NCI-H2029 (cell line): ENCODE results near the gene TRUB1.
"Not testable (repeated sequence)": the region's sequence is repeated elsewhere in the genome, so short reads cannot be mapped to it uniquely, and the experiment has no call there.

Experiments
- DNase-seq: peaks from one replicate; lab custom pipeline; 2025; lab: John Stamatoyannopoulos, UW

The TRUB1 gene

GRCh38 chr10:114937962-114938855, at the start of gene TRUB1:
TSS of gene TRUB1 (plus strand) at chr10:114938195. CDS start at chr10:114938254, 59 bp downstream.
- peak; percentile 79 for DNase-seq

GRCh38 chr10:114893251-114893650, 44.7 kb upstream of the TRUB1 start:
- no peak for DNase-seq

DNA sequence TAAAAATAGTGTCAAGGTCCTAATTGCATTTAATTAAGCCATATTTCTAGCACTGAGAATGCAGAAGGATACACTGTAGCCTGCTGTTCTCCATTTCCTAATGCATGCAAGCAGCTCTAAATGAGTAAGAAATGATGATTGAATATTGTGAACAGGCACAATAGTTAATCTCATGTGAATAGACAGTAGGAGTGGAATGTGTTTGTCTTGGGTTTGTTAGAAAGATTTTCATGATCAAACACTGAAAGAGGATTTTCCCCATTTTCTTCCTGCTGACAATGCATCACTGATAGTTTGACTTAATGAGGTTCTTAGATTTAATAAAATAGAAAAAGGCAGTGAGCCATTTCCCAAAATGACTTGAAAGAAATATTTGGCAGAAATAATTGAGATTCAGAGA, 43.1 kb upstream of the TRUB1 start:
- DNase-seq: no peak

GRCh38 chr10:114897011-114897410, 41.0 kb upstream of the TRUB1 start:
- DNase-seq: not testable (repeated sequence)

GRCh38 chr10:114897593-114897992, 40.4 kb upstream of the TRUB1 start:
- no peak for DNase-seq

DNA sequence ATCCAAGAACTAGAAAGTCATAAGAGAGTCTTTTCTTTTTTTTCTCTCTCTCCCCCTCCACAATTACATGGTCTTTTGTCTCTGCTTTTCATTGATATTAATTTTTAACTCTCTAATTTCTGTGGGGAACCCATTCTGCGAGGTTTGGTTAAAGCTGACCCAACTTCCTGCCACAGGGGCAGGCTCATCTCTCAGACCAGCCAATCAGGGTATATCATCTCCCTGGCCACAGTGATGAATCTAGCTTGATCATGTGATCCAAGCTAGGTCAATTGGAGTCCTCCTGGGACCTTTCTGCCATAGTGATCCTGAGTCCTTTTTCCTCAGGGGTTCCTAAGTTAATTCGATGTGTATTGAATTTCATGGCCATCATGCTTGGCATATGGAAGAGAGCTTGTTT, 38.0 kb upstream of the TRUB1 start:
- no peak for DNase-seq

GRCh38 chr10:114900658-114901057, 37.3 kb upstream of the TRUB1 start:
- DNase-seq: no peak

GRCh38 chr10:114902151-114902550, 35.8 kb upstream of the TRUB1 start:
- DNase-seq: no peak

- no peak for DNase-seq
Observed at GRCh38 chr10:114905450-114905849, 32.5 kb upstream of the TRUB1 start.

DNA sequence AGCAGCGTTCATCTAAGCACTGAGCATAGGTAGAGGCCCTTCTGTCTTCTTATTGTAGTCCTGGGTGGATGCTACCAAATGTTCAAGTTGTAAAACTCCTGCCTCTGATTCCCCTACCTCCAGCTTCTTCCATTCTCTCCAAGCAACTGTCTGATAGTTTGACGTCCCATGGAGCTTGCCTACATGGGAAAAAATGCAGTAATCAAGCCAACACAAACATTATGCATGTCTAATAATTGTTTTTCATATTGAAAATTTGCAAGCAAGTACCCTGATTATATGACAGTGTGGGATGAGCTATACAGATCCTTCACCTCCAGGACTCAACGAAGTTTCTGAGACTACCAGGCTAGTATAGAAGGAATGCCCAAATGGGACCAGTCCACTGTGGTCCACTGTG, 31.0 kb upstream of the TRUB1 start:
- no peak for DNase-seq

GRCh38 chr10:114908896-114909295, 29.1 kb upstream of the TRUB1 start:
- no peak for DNase-seq

DNA sequence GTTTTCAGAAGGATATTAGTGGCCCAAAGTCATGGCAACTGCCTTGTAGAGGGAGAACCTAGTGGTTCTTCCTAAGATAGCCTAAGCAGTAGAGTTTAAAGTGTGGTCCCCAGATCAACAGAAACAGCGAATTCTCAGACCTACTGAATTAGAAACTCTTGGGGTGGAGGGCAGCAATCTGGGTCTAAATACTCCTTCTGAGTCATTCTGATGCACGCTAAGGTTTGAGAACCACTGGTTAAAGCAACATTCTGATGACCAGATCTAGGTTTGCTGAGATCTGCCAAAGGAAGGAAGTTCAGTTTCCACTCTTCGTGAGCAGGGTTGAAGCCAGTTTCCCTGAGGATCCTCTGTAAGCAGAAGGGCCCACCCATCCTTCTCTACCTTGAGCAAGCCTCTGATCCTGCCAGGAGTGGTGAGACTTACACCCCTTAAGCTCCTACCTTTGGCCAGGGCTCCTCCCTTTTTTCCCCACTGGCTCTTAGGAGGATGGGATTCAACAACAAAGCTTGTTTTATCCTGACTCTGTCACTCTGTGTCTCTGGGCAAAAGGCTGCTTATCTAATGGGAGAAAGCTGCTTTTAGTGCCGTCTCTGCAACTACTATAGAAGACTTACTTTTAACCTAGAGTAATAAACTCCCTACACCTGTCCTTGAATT, 26.8 kb upstream of the TRUB1 start:
- DNase-seq: no peak

DNA sequence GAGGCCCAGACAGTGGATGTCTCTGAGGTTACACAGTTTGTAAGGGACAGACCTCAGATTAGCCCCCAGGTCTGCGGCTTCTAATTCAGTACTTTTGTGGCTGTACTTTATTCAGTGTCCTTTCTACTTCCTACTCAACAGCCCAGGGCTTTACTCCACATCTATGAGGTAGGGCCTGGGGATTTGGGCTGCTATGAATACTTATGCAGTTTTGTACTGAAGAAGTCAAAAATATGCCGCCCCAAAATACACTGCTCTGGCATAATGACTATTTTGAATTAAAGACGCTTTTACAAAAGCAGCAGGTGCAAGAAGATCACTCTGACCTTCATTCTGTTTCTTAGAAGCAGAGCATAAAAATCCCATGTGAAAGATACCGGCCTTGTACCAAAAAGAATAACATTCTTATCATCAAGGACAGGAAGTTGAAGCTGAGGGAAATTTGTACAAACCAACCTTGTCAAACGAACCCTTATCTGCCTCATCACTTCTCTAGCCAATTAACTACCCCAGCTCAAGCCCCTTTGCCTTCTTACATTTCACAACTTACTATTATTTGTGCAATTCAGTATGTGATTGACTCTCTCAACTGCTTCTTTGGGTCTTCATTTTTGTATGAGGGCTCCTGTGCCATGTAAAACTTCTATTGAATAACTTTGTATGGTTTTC, 26.1 kb upstream of the TRUB1 start:
- no peak for DNase-seq

- DNase-seq: no peak
Observed at GRCh38 chr10:114912470-114912859, 25.5 kb upstream of the TRUB1 start.

DNA sequence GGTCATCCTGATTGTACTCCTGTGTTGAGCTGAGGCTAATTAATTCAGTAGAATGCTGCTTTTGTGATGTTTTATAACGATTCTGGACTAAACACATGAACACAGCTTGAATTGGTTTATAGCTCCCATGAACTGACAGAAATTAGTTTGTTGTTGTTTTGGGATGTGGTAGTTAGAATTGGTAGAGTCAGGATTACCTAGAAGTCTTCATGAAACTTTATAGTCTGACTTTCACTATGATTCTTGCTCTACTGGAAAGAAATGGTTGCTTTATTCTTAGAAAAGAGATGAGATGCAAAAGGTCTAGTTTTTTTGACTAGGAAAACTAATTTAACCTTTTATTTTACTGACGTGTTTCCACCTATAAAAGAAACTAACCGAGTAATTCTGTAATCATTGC, 23.4 kb upstream of the TRUB1 start:
- no peak for DNase-seq

DNA sequence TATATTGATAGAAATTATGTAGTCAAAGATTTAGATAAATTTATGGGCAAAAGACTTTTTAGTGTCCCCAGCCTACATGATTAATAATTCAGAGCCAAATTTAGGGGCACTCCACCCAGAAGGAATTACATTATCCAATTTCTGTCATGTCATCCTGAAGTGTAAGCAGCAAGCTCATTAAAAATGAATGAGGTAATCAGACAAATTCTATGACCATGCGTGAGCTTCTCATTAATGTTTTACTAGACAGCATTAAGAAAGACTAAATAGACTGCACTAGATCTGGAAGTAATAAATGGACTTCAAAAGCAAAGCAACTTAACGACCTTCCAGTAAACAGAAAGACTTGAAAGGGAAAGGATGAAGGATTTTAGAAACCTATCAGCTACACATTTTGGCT, 22.7 kb upstream of the TRUB1 start:
- no peak for DNase-seq

DNA sequence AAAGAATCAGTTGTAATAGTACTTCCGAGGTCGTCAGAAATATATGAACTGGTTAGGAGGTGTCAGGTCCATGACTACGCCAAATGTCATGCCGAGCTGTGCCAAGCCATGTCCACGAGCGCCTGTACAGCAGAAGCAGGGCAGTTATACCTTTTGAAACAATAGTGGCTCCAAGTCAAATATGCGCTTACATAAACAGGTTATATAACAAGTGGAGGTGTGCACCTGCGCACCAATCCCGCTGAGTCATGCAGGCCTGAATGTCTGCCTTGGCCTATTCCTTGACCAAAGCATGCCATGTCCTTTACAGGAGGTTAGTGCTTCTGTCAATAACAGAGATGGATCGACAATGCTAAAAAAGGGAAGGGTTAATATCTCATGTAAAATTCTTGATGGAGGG, 21.3 kb upstream of the TRUB1 start:
- DNase-seq: no peak

- DNase-seq: no peak
Observed at GRCh38 chr10:114917459-114917858, 20.5 kb upstream of the TRUB1 start.

DNA sequence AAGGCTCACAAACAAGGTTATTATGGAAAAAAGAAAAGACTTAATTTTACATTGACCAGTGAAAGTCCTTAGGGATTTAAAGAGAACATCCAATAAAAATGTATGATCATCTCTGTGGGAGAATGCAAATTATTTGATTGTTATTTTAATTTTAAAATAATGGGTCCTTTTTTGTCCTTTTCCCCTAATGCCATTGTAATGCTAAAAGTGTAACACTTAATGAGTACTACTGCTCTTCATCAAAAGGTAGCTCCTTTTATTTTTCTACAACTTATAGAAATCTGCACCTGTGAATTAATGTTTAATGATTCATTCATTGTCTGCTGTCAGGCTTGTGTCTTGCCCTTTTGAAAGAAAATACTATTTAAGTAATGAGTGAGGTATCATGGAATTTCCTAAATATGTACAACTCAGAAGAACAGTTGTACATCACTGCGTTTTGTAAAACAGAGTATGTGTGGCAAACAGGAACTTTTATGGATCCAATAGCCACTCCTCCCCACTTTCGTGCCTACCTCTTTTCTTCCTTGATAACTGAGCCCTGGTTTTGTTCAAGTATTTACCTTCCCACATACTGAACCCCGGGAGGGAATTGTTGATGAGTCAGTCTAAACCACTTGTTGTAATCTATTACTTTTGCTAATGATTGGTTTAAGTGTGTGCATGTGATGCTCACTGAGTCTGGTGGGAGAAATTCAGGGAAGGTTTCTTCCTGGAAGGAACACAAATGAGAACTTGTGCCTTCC, 19.9 kb upstream of the TRUB1 start:
- no peak for DNase-seq

DNA sequence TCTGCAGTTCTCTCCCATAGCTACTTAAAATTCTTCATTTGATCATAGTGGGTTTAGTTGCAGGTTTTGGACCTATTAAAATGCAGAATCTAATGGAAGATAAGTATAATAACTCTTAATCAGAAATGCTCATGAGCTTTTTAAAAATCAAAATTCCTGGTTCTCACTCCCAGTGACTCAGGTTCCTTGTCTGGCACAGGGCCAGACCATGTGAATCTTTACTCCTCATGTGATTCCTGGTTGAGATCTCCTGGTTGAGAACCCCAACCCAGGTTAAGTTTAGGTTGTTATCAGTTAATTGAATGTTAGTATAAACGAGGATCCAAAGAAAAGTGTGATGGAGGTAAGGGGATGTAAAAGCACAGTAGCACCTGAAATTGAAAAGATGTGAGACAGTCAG, 17.5 kb upstream of the TRUB1 start:
- DNase-seq: no peak

GRCh38 chr10:114922003-114922402, 16.0 kb upstream of the TRUB1 start:
- DNase-seq: no peak

- no peak for DNase-seq
Observed at GRCh38 chr10:114923551-114923950, 14.4 kb upstream of the TRUB1 start.
